WTC11 (cell line): Measurements from ENCODE around the gene DROSHA. TPM values are rescaled to one million over a fixed set of nuclear protein-coding genes. Genes with fewer than 3 reads are reported as not detected.

Source experiments
- ATAC-seq: fragments of 200-7000 bp; cut with Tn5 transposase; 2 replicates; pipeline ENCODE4 v1.10.0; 2021; ENCODE audit warnings: mild to moderate bottlenecking, moderate library complexity
- CTCF ChIA-PET: fragments of 300-600 bp; sonication (Branson Sonifier 250); formaldehyde crosslinking; loops from one replicate; lab custom pipeline; 2021; ENCODE audit warnings: antibody characterized with exemption; lab: Charles Lee
- POLR2A ChIA-PET: fragments of 350-600 bp; sonication (Branson Sonifier 250); formaldehyde crosslinking; loops from one replicate; lab custom pipeline; 2021; ENCODE audit warnings: antibody characterized with exemption; lab: Charles Lee
- DNase-seq: peaks from one replicate; pipeline ENCODE4 v3.0.0; 2021; ENCODE audit warnings: low spot score
- H3K27ac Mint-ChIP-seq: 2 replicates; pipeline ENCODE4 v1.8.0; 2021; ENCODE audit warnings: mixed read lengths
- H3K27me3 Mint-ChIP-seq: 2 replicates; pipeline ENCODE4 v1.8.0; 2021; ENCODE audit warnings: low read depth, mild to moderate bottlenecking, moderate library complexity, mixed read lengths
- H3K36me3 Mint-ChIP-seq: 2 replicates; pipeline ENCODE4 v1.8.0; 2021; ENCODE audit warnings: mixed read lengths
- H3K4me1 Mint-ChIP-seq: 2 replicates; pipeline ENCODE4 v1.8.0; 2022; ENCODE audit warnings: mixed read lengths
- H3K4me3 Mint-ChIP-seq: 2 replicates; pipeline ENCODE4 v1.8.0; 2021; ENCODE audit warnings: mild to moderate bottlenecking, moderate library complexity, mixed read lengths
- H3K9me3 Mint-ChIP-seq: 2 replicates; pipeline ENCODE4 v1.8.0; 2021; ENCODE audit warnings: mixed read lengths
- E2F5 ChIP-seq: sonication (generic); formaldehyde crosslinking; IDR thresholded peaks from 2 replicates; pipeline ENCODE4 v1.8.1; 2022; ENCODE audit warnings: mild to moderate bottlenecking, moderate library complexity, missing genetic modification reagents
- ESRRA ChIP-seq: sonication (generic); formaldehyde crosslinking; IDR thresholded peaks from 2 replicates; pipeline ENCODE4 v1.8.1; 2022; ENCODE audit warnings: mild to moderate bottlenecking, missing genetic modification reagents, borderline replicate concordance
- FOXP1 ChIP-seq: sonication (generic); formaldehyde crosslinking; IDR thresholded peaks from 2 replicates; pipeline ENCODE4 v1.8.0; 2022; ENCODE audit warnings: missing genetic modification reagents, mild to moderate bottlenecking, moderate library complexity, borderline replicate concordance
- GRHL2 ChIP-seq: fragments of 250-450 bp; sonication (Bioruptor Pico); IDR thresholded peaks from 2 replicates; pipeline ENCODE4 v1.8.0; 2022; ENCODE audit warnings: mild to moderate bottlenecking, moderate library complexity; ENCODE audit not compliant: insufficient replicate concordance, severe bottlenecking
- IRF1 ChIP-seq: sonication (generic); formaldehyde crosslinking; IDR thresholded peaks from 2 replicates; pipeline ENCODE4 v1.8.0; 2023; ENCODE audit warnings: missing genetic modification reagents
- JAZF1 ChIP-seq: fragments of 250-450 bp; sonication (Bioruptor Pico); IDR thresholded peaks from 2 replicates; pipeline ENCODE4 v1.9.0; 2021; ENCODE audit warnings: moderate library complexity, mild to moderate bottlenecking, inconsistent platforms
- MLX ChIP-seq: sonication (generic); formaldehyde crosslinking; IDR thresholded peaks from 2 replicates; pipeline ENCODE4 v1.8.1; 2023; ENCODE audit warnings: mild to moderate bottlenecking, missing genetic modification reagents, moderate library complexity
- NFYB ChIP-seq: sonication (generic); formaldehyde crosslinking; conservative IDR thresholded peaks from 2 replicates; pipeline ENCODE4 v1.8.0; 2022; ENCODE audit warnings: low read depth, missing genetic modification reagents
- TEAD1 ChIP-seq: sonication (generic); formaldehyde crosslinking; IDR thresholded peaks from 2 replicates; pipeline ENCODE4 v1.8.0; 2022; ENCODE audit warnings: mild to moderate bottlenecking, missing genetic modification reagents
- ZNF121 ChIP-seq: sonication (generic); formaldehyde crosslinking; IDR thresholded peaks from 2 replicates; pipeline ENCODE4 v1.8.0; 2023; ENCODE audit warnings: missing genetic modification reagents
- ZNF138 ChIP-seq: sonication (generic); formaldehyde crosslinking; conservative IDR thresholded peaks from 2 replicates; pipeline ENCODE4 v1.8.1; 2022; ENCODE audit warnings: mild to moderate bottlenecking, moderate library complexity, missing genetic modification reagents
- ZNF232 ChIP-seq: sonication (generic); formaldehyde crosslinking; IDR thresholded peaks from 2 replicates; pipeline ENCODE4 v1.8.0; 2022; ENCODE audit warnings: mild to moderate bottlenecking, missing genetic modification reagents
- ZNF281 ChIP-seq: sonication (generic); formaldehyde crosslinking; IDR thresholded peaks from 2 replicates; pipeline ENCODE4 v1.8.0; 2023; ENCODE audit warnings: mild to moderate bottlenecking, missing genetic modification reagents
- ZNF416 ChIP-seq: fragments of 250-450 bp; sonication (Bioruptor Pico); IDR thresholded peaks from 2 replicates; pipeline ENCODE4 v1.9.0; 2021; ENCODE audit warnings: mild to moderate bottlenecking, inconsistent platforms
- ZNF512 ChIP-seq: sonication (generic); formaldehyde crosslinking; IDR thresholded peaks from 2 replicates; pipeline ENCODE4 v1.8.1; 2022; ENCODE audit warnings: missing genetic modification reagents, borderline replicate concordance
- ZNF532 ChIP-seq: fragments of 250-450 bp; sonication (Bioruptor Pico); IDR thresholded peaks from 2 replicates; pipeline ENCODE4 v1.9.0; 2021; ENCODE audit warnings: mild to moderate bottlenecking, borderline replicate concordance
- total RNA-seq: library from RNA; stranded (reverse); gene quantifications from 3 replicates; pipeline ENCODE4 v1.2.3, GENCODE V29; 2021

Gene DROSHA
- total RNA-seq, 1 experiment from 2014 or later = 125 TPM

GRCh38 chr5:31397926-31398557 lies 133.9 kb downstream of the DROSHA start:
- Mint-ChIP-seq H3K4me3 (no peak overlapping the region), H3K27me3 (no peaks in the 10 kb centered on the region), H3K27ac (peak overlapping the region; percentile 25; the same call in 1 of the 2 replicates), H3K9me3 (no peaks in the 10 kb centered on the region), H3K4me1 (peaks cover 21% of the 10 kb centered on the region), H3K36me3 (peaks cover 9% of the 10 kb centered on the region)
- POLR2A ChIA-PET = no interaction called here
- DNase-seq (no peak), ATAC-seq (peak; percentile 20; the same call in 1 of the 2 replicates)
- CTCF ChIA-PET = interaction anchor here (0.8 to 1.2 kb wide), 2 partner anchors 69 to 134 kb away, joined by 3 read pairs; partner anchors contain the start of genes C5orf22 and DROSHA
- TF ChIP-seq FOXP1 (CRISPR knock-in tag) (no peak), MLX (CRISPR knock-in tag) (no peak), E2F5 (CRISPR knock-in tag) (no peak), ESRRA (CRISPR knock-in tag) (no peak), ZNF281 (CRISPR knock-in tag) (no peak), ZNF532 (CRISPR knock-in tag) (no peak), JAZF1 (no peak), GRHL2 (CRISPR knock-in tag) (no peak), NFYB (CRISPR knock-in tag) (no peak)

GRCh38 chr5:31396611-31397295 lies 135.1 kb downstream of the DROSHA start:
- DNase-seq = no peak
- TF ChIP-seq ZNF232 (CRISPR knock-in tag) (no peak), TEAD1 (CRISPR knock-in tag) (no peak), JAZF1 (no peak), ZNF138 (CRISPR knock-in tag) (no peak), IRF1 (CRISPR knock-in tag) (no peak), ZNF416 (CRISPR knock-in tag) (no peak), ZNF121 (CRISPR knock-in tag) (no peak), ZNF512 (CRISPR knock-in tag) (no peak), MLX (CRISPR knock-in tag) (no peak)

More at GRCh38 chr5:31396611-31397295, 135.1 kb downstream of the DROSHA start:
- Mint-ChIP-seq H3K4me1 (peaks cover 21% of the 10 kb centered on the region), H3K27me3 (no peaks in the 10 kb centered on the region), H3K27ac (no peak overlapping the region), H3K4me3 (no peak overlapping the region), H3K36me3 (peaks cover 8% of the 10 kb centered on the region), H3K9me3 (no peaks in the 10 kb centered on the region)
- ATAC-seq = no peak
- ChIA-PET CTCF (no interaction called here), POLR2A (no interaction called here)
